Stimulated activated naive CD4-positive, alpha-beta T cell treated with Interleukin-2 at 50 U/mL for 16 hours (primary cell): ENCODE measurements around the gene ONECUT1.

Experiments
- DNase-seq: peaks from one replicate; lab custom pipeline; 2025; lab: John Stamatoyannopoulos, UW

The ONECUT1 gene

GRCh38 chr15:52782514-52782913 is 7.6 kb downstream of the ONECUT1 start:
- no peak for DNase-seq

GRCh38 chr15:52780172-52780980 is 9.8 kb downstream of the ONECUT1 start:
- peak; percentile 57 for DNase-seq

- DNase-seq = no peak
These were observed 11.7 kb downstream of the ONECUT1 start for GRCh38 chr15:52778457-52778856.

- no peak for DNase-seq
These were observed 17.4 kb downstream of the ONECUT1 start for GRCh38 chr15:52772766-52773165.

- DNase-seq = no peak
These were observed 24.4 kb downstream of the ONECUT1 start for GRCh38 chr15:52765785-52766184.

- no peak for DNase-seq
These were observed 25.4 kb downstream of the ONECUT1 start for GRCh38 chr15:52764731-52765130.

- DNase-seq = no peak
These were observed 27.5 kb downstream of the ONECUT1 start for GRCh38 chr15:52762621-52763020.

GRCh38 chr15:52760562-52760961 is 29.6 kb downstream of the ONECUT1 start:
- DNase-seq = no peak

GRCh38 chr15:52759969-52760368 is 30.2 kb downstream of the ONECUT1 start:
- DNase-seq = no peak

- DNase-seq = no peak
These were observed 32.6 kb downstream of the ONECUT1 start for GRCh38 chr15:52757496-52757895.

- DNase-seq = no peak
These were observed 38.6 kb downstream of the ONECUT1 start for GRCh38 chr15:52751522-52751921.

- DNase-seq = no peak
These were observed 40.9 kb downstream of the ONECUT1 start for GRCh38 chr15:52749258-52749657.

GRCh38 chr15:52746162-52746757 is 43.9 kb downstream of the ONECUT1 start:
- DNase-seq = no peak

- DNase-seq = no peak
These were observed 44.6 kb downstream of the ONECUT1 start for GRCh38 chr15:52745326-52746161.

- DNase-seq = no peak
These were observed 51.8 kb downstream of the ONECUT1 start for GRCh38 chr15:52738311-52738710.

GRCh38 chr15:52737720-52738119 is 52.4 kb downstream of the ONECUT1 start:
- no peak for DNase-seq

- peak; percentile 45 for DNase-seq
These were observed 54.7 kb downstream of the ONECUT1 start for GRCh38 chr15:52735231-52736089.

- DNase-seq = no peak
These were observed 55.8 kb downstream of the ONECUT1 start for GRCh38 chr15:52734329-52734728.

- no peak for DNase-seq
These were observed 56.4 kb downstream of the ONECUT1 start for GRCh38 chr15:52733696-52734255.

- DNase-seq = no peak
These were observed 57.0 kb downstream of the ONECUT1 start for GRCh38 chr15:52733088-52733487.

GRCh38 chr15:52732551-52732950 is 57.6 kb downstream of the ONECUT1 start:
- no peak for DNase-seq
